ENCODE results near the gene CPZ. TPM values are rescaled to one million over a fixed set of nuclear protein-coding genes. Genes with fewer than 3 reads are reported as not detected.

Gene CPZ
- total RNA-seq, 1 experiment from 2014 or later = 37.3 TPM

GRCh38 chr4:8612646-8613045 lies 20.1 kb downstream of the CPZ start:
- H2BK5ac ChIP-seq (ENCODE audit: insufficient read length, low read length) = no peak overlapping the region
- H3K36me3 Mint-ChIP-seq (ENCODE audit: insufficient read depth in 1 of 3, low read depth in 3 of 3) = peaks cover 2 to 62% (median 59%) of the 10 kb centered on the region in 3 experiments; a peak in 5 of 7 replicates
- peaks cover 4% of the 10 kb centered on the region; the same call in 1 of the 2 replicates for H3K27me3 Mint-ChIP-seq (ENCODE audit: low read depth)
- H3K4ac ChIP-seq (ENCODE audit: low read depth, low read length) = no peak overlapping the region
- no peaks in the 10 kb centered on the region for H3K27me3 ChIP-seq (ENCODE audit: insufficient read depth, low read length)
- no peaks in the 10 kb centered on the region for H4K20me1 ChIP-seq (ENCODE audit: control insufficient read depth, insufficient read depth, insufficient read length)
- H2BK20ac ChIP-seq (ENCODE audit: low read depth, low read length, poor library complexity, severe bottlenecking) = no peak overlapping the region
- no peak overlapping the region for H3K56ac ChIP-seq (ENCODE audit: insufficient read length, low read depth, low read length)
- no peak overlapping the region for H3K4me2 ChIP-seq (ENCODE audit: insufficient read depth, insufficient read length, low read length)
- no peak overlapping the region for H3K23ac ChIP-seq (ENCODE audit: insufficient read length, low read depth, low read length)
- no peak overlapping the region for H2BK15ac ChIP-seq (ENCODE audit: low read depth, low read length)
- H3K9ac ChIP-seq (ENCODE audit: extremely low read depth, insufficient read length, low read length) = no peak overlapping the region
- no peak overlapping the region for H4K8ac ChIP-seq (replicated peaks; ENCODE audit: insufficient read length, low read depth, low read length)
- H2BK12ac ChIP-seq (ENCODE audit: insufficient read length, low read depth, low read length) = no peak overlapping the region
- no peaks in the 10 kb centered on the region for H3K9me3 ChIP-seq (ENCODE audit: control insufficient read depth, low read depth, low read length)
- H3K23me2 ChIP-seq (ENCODE audit: insufficient read length, low read depth, low read length, poor library complexity, severe bottlenecking) = no peaks in the 10 kb centered on the region
- no peak overlapping the region for H3K4me3 Mint-ChIP-seq
- H3K79me2 ChIP-seq (ENCODE audit: insufficient read depth, low read length) = no peaks in the 10 kb centered on the region
- no peaks in the 10 kb centered on the region for H3K9me3 Mint-ChIP-seq
- H4K91ac ChIP-seq (ENCODE audit: insufficient read length, low read depth, low read length) = no peak overlapping the region
- H3K18ac ChIP-seq (ENCODE audit: insufficient read length, low read depth, low read length) = no peak overlapping the region
- no peak overlapping the region for H3T11ph ChIP-seq (ENCODE audit: low read length)
- H4K5ac ChIP-seq (ENCODE audit: insufficient read length, low read depth, low read length) = no peak overlapping the region
- H2BK120ac ChIP-seq (ENCODE audit: low read depth, low read length, poor library complexity, severe bottlenecking) = no peak overlapping the region
- no peak for TF ChIP-seq CTCF (conservative IDR thresholded peaks at IDR 0.05)
- H3K4me1 ChIP-seq (ENCODE audit: insufficient read depth, low read length) = no peaks in the 10 kb centered on the region
- no peak overlapping the region for H2AK5ac ChIP-seq (ENCODE audit: insufficient read length, low read length)
- no peak overlapping the region for H3K27ac ChIP-seq (ENCODE audit: insufficient read length, low read depth, low read length)
- H2AFZ ChIP-seq (ENCODE audit: low read length) = no peak overlapping the region
- H3K79me1 ChIP-seq (ENCODE audit: insufficient read depth, low read depth, low read length, poor library complexity, severe bottlenecking) = no peaks in the 10 kb centered on the region
- WGBS (ENCODE audit: extremely low coverage, insufficient read length, low lambda C conversion rate) = no CpG with 5 or more reads among the region's 8 CpGs
- H3K14ac ChIP-seq (ENCODE audit: insufficient read depth, low read length) = no peak overlapping the region
- H3K27ac Mint-ChIP-seq = no peak overlapping the region
- H3K4me1 Mint-ChIP-seq = no peaks in the 10 kb centered on the region; a peak in 1 of 4 replicates
- no peak for DNase-seq
